GM12874 (cell line): ENCODE data around the gene HOXA11.

Experiments used
- TF ChIP-seq, protein P1 (sequence below): IDR thresholded peaks from 2 replicates; pipeline ENCODE4 v1.5.1; 2011; ENCODE audit warnings: low read depth, mild to moderate bottlenecking, control low read depth, low read length, moderate library complexity; ENCODE audit not compliant: insufficient read depth

The HOXA11 gene

DNA sequence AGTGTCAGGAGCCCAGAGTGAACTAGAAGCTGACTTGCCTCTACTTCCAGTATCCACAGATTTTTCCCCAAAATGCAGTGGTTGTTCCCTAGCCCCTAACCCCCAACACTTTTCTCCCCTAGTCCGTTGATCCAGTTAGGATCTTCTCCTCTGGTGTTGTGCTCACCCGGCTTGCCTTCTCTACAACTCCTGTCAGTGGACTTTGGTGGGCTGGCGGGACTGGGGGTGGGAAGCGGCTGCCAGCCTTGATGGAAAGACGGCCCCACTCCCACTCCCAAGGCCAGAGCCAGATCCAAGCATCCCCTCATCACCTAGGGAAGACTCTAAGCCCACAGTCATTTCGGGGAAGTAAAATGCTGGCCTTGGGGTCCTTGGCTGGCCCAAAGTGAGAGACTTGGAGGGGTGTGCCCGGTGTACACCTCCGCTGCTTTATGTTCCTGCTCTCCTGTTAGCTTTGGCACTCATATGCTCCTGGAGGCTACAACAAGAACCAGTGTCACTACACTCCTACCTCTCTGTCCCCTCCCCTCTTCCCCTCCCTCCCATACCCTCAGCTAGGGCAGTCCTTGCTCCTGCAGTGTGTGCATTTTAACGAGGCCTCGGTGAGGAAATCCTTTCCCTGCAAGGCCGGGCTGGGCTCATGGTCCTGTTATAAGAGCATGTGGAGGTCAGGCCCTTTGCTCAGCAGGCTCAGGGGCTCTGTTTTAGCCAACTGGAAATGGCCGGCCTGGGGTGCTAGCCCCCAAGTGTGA is 10.0 kb downstream of the HOXA11 start:
- TF ChIP-seq, protein P1, sequence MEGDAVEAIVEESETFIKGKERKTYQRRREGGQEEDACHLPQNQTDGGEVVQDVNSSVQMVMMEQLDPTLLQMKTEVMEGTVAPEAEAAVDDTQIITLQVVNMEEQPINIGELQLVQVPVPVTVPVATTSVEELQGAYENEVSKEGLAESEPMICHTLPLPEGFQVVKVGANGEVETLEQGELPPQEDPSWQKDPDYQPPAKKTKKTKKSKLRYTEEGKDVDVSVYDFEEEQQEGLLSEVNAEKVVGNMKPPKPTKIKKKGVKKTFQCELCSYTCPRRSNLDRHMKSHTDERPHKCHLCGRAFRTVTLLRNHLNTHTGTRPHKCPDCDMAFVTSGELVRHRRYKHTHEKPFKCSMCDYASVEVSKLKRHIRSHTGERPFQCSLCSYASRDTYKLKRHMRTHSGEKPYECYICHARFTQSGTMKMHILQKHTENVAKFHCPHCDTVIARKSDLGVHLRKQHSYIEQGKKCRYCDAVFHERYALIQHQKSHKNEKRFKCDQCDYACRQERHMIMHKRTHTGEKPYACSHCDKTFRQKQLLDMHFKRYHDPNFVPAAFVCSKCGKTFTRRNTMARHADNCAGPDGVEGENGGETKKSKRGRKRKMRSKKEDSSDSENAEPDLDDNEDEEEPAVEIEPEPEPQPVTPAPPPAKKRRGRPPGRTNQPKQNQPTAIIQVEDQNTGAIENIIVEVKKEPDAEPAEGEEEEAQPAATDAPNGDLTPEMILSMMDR: no peak

DNA sequence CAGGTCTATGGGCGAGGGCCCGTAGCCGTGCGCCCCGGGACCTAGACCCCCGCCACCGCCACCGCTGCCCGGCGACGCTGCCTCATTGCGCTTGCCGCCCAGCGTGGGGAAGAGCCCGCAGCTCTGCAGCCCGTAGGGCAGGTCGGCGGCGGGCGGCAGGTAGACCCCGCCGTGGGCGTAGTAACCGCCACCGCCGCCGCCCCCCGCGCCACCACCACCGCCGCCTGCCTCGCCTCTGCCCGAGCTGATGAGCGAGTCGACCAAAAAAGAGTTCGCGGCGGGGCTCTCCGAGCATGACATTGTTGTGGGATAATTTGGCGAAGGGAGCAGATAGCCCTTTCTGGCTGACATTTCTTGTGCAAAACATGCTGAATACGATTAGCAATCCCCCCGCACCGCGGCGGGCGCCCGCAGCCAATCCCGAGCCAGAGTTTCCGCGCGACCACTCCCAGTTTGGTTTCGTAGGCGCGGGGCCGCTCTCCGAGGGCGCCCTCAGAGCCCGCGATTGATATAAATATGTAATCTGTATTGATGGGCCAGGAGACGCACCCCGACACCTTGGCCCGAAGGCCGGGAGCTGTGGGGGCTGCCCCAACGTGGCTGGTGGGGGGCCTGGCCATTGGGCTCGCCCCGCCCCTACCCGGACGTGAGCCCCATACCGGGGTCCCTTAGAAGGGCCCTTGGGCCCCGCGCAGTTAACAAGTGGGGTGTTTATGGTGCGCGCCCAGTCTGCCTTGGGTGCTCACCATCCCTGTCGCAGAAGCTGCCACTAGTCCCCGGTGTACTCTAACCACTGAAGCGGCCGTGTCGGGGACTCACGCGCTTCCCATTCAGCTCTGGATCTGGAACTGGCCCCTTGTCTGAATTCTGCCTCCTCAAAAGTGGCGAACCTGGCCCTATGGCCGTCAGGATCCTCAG is 10.8 kb downstream of the HOXA11 start, which contains the start of gene HOXA10:
HOXA10 (minus strand) TSS at position 365 of the 918 bp plus-strand sequence; CDS start at position 351, 14 bp downstream.
- TF ChIP-seq, protein P1: no peak

DNA sequence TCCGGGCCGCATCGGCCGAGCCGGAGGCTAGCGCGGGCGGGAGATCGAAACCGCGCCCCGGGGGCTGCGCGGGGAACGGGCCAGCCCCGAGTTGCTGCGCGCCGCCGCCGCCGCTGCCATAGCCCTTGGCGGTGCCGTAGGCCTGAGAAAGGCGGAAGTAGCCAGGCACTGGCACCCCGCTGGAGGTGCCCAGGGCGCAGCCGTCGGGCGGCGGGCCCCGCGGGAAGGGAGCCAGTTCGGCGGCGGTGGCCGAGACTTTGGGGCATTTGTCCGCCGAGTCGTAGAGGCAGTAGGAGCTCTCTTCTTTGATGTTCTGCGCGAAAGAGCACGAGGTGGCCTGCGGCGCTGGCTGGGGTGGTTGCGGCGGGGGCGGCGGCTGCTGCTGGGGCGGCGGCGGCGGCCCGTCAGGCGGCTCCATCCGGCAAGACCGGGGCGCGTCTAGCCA is 11.5 kb downstream of the HOXA11 start:
- TF ChIP-seq, protein P1: no peak

DNA sequence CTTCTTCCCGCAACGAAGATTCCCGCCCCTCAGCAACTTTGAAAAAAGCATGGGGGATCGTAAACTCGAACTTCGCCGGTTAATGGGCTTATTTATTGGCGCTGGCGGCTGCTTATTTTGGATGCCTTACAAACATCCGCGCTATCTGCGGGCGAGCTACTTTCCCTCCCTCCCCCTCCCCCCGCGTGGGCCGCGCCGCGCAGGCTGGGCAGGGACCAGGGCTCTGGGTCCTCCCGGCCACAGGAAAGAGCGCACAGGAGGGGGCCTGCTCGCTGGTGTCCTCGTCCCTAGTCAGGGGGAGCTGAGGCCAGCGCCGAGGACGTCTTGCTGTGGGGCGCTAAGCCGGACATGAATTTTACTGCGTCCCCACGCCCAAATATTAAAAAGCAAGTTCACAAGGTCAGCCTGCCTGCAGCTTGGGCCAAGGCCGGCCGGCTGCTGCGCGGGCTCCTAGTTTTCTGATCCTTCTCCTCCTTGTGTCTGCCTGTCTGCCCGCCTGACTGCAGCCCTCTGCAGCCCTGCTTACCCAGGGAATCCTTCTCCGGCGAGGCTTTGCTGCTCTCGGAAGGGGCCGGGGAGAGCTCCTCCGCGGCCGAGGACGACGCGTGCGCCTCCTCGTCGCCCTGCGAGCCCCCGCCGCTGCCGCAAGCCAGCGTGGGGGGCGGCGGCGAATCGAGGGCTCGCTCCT is 12.1 kb downstream of the HOXA11 start:
- TF ChIP-seq, protein P1: no peak

DNA sequence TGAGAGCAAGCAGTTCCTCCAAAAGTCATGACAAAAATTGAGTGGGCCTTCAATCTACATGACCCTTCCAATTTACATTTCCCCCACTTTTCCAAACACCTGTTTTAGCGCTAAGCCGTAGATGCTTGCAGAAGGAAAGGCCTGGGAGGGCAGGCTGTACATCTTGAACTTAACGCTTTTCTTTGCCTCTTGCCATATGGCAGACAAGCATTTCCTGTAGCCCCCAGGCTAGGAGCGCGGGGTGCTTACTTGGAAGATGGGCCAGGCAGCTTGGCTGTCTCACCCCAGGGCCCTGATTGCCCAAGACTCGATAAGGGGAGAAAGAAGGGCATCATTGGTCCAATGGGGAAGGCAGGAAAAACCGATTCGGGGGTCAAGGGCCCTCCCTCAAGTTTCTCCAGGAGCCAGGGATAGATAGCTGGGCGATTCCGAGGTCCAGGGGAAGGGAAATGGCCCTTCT is 12.7 kb downstream of the HOXA11 start:
- TF ChIP-seq, protein P1: no peak

DNA sequence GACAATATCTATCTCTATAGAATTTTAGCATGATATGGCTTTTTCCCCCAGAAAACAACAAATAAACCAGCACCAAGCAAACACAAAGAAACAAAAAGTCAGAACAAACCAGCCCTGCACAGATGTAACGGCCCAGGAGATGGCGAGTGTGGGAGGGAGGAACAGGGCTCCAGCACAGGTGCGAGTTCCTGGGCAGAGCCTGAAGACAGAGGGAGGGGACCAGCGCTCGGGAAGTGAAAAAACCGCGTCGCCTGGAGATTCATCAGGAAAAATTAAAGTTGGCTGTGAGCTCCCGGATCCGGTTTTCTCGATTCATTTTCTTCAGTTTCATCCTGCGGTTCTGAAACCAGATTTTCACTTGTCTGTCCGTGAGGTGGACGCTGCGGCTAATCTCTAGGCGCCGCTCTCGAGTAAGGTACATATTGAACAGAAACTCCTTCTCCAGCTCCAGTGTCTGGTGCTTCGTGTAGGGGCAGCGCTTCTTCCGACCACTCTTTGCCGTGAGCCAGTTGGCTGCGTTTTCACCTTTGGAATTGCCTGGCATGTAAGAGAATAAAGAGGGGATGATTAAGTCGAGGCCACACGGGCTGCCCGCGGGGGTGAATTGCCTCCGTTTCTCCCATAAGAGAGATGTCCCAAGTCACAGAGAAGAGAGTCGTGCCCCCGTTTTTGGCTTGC is 13.3 kb downstream of the HOXA11 start:
- TF ChIP-seq, protein P1: no peak
